Fibroblast of lung (primary cell): ENCODE results near the gene H1-8. TPM values are rescaled to one million over a fixed set of nuclear protein-coding genes. Genes with fewer than 3 reads are reported as not detected.

ENCODE experiments used
- DNase-seq, 2 donors: peaks; one replicate each; pipeline versions ENCODE4 v3.0.0 to v3.0.0-alpha.2; 2010; ENCODE audit warnings: low read depth in 2 of 2
- H2AFZ ChIP-seq: 2 replicates; pipeline ENCODE4 v1.5.1; 2012; ENCODE audit warnings: low read length, control low read depth, inconsistent platforms
- H3K27ac ChIP-seq: 2 replicates; pipeline ENCODE4 v1.5.1; 2011; ENCODE audit warnings: low read length, control low read depth; ENCODE audit not compliant: insufficient read depth
- H3K27me3 ChIP-seq: 2 replicates; pipeline ENCODE4 v1.5.1; 2011; ENCODE audit warnings: mild to moderate bottlenecking, low read length; ENCODE audit not compliant: control insufficient read depth, insufficient read depth
- H3K36me3 ChIP-seq: 2 replicates; pipeline ENCODE4 v1.5.1; 2011; ENCODE audit warnings: low read length; ENCODE audit not compliant: control insufficient read depth, insufficient read depth
- H3K4me1 ChIP-seq: 2 replicates; pipeline ENCODE4 v1.5.1; 2011; ENCODE audit warnings: low read length; ENCODE audit not compliant: control insufficient read depth, insufficient read depth; ENCODE audit errors: extremely low read depth
- H3K4me2 ChIP-seq: 2 replicates; pipeline ENCODE4 v1.5.1; 2011; ENCODE audit warnings: low read length, control low read depth; ENCODE audit not compliant: insufficient read depth; ENCODE audit errors: extremely low read depth
- H3K4me3 ChIP-seq, 4 experiments: fragments of 200-600 bp in 1 of 4; sonication (generic) in 1 of 4; replicated peaks in 1 of 4; 2 replicates each; pipeline ENCODE4 v1.5.1; 2011 to 2016; ENCODE audit warnings: low read length in 4 of 4, low read depth in 3 of 4, mild to moderate bottlenecking in 3 of 4, control low read depth in 2 of 4, inconsistent platforms in 1 of 4, mixed read lengths in 1 of 4; ENCODE audit not compliant: insufficient read depth in 1 of 4; ENCODE audit errors: control extremely low read depth in 1 of 4
- H3K79me2 ChIP-seq: 2 replicates; pipeline ENCODE4 v1.5.1; 2012; ENCODE audit warnings: mild to moderate bottlenecking, low read length, inconsistent platforms; ENCODE audit not compliant: control insufficient read depth, insufficient read depth
- H3K9ac ChIP-seq: 2 replicates; pipeline ENCODE4 v1.5.1; 2011; ENCODE audit warnings: mild to moderate bottlenecking, low read length, control low read depth; ENCODE audit not compliant: insufficient read depth
- H3K9me3 ChIP-seq: 2 replicates; pipeline ENCODE4 v1.5.1; 2012; ENCODE audit warnings: low read depth, low read length; ENCODE audit not compliant: control insufficient read depth, insufficient read depth
- H4K20me1 ChIP-seq: 2 replicates; pipeline ENCODE4 v1.5.1; 2011; ENCODE audit warnings: low read length; ENCODE audit not compliant: control insufficient read depth, insufficient read depth; ENCODE audit errors: extremely low read depth
- EZH2 ChIP-seq: IDR thresholded peaks from 2 replicates; pipeline ENCODE4 v1.5.1; 2012; ENCODE audit warnings: low read length, control low read depth, mild to moderate bottlenecking; ENCODE audit errors: missing control alignments
- polyA plus RNA-seq, 2 donors: library from polyadenylated mRNA; depleted of rRNA in 1 of 2; stranded (reverse) in 1 of 2; unstranded in 1 of 2; fragments of >200 nt; gene quantifications; 2 replicates each; pipeline ENCODE4 v1.2.1, GENCODE V29; 2011 to 2012; ENCODE audit warnings: missing spikeins in 1 of 2
- total RNA-seq: library from RNA; depleted of rRNA; stranded (reverse); fragments of >200 nt; gene quantifications from 2 replicates; pipeline ENCODE4 v1.2.1, GENCODE V29; 2014
- TF ChIP-seq, protein P1 (sequence below), 2 donors: IDR thresholded peaks in 1 of 2; conservative IDR thresholded peaks in 1 of 2; 1 replicate in 1 of 2; 2 replicates in 1 of 2; pipeline ENCODE4 v1.5.1; 2011 to 2012; ENCODE audit warnings: low read length in 2 of 2, control low read depth in 1 of 2, inconsistent platforms in 1 of 2, low read depth in 1 of 2, mild to moderate bottlenecking in 1 of 2

The H1-8 gene
- total and polyA plus RNA-seq, 2 donors (not counting 1 experiment from before 2014, with no cell fraction given), result not detected

DNA sequence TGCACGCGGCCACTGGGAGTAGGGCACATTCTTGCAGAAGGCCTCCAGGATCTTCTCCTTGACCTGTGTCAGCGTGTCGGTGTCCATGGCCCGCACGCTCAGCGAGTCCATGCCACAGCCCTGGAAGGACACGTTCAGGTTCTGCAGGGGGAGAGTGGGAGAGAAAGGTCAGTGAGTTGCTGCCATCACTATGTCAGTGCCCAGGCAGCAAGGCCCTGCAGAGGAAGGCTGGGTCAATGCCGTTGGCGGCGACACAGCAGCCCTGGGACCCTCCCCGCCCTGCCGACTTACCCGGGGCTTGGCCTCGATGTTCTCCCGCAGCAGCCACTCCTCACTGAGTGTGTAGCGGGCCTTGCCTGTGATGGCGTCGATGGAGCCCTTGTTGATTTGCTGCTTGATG lies 19.8 kb downstream of the H1-8 start:
- no peak for DNase-seq
- Histone ChIP-seq H3K36me3 (peaks cover 36% of the 10 kb centered on the region), H3K27me3 (no peaks in the 10 kb centered on the region), H2AFZ (no peak overlapping the region), H3K4me2 (no peak overlapping the region), H3K27ac (no peak overlapping the region), H3K9ac (no peak overlapping the region), H3K79me2 (peaks cover 9% of the 10 kb centered on the region), H4K20me1 (no peaks in the 10 kb centered on the region), H3K4me1 (peaks cover 39% of the 10 kb centered on the region), H3K9me3 (no peaks in the 10 kb centered on the region), H3K4me3 (no peak overlapping the region)
- TF ChIP-seq EZH2, result no peak
- TF ChIP-seq, protein P1, sequence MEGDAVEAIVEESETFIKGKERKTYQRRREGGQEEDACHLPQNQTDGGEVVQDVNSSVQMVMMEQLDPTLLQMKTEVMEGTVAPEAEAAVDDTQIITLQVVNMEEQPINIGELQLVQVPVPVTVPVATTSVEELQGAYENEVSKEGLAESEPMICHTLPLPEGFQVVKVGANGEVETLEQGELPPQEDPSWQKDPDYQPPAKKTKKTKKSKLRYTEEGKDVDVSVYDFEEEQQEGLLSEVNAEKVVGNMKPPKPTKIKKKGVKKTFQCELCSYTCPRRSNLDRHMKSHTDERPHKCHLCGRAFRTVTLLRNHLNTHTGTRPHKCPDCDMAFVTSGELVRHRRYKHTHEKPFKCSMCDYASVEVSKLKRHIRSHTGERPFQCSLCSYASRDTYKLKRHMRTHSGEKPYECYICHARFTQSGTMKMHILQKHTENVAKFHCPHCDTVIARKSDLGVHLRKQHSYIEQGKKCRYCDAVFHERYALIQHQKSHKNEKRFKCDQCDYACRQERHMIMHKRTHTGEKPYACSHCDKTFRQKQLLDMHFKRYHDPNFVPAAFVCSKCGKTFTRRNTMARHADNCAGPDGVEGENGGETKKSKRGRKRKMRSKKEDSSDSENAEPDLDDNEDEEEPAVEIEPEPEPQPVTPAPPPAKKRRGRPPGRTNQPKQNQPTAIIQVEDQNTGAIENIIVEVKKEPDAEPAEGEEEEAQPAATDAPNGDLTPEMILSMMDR (conservative IDR thresholded peaks at IDR 0.05 in 1 of 2, IDR thresholded peaks at IDR 0.05 in 1 of 2; ENCODE audit: low read depth in 1 of 2, low read length in 2 of 2), result no peak

GRCh38 chr3:129563332-129563731 lies 20.4 kb downstream of the H1-8 start:
- Histone ChIP-seq H3K79me2 (peaks cover 9% of the 10 kb centered on the region), H3K4me1 (peaks cover 34% of the 10 kb centered on the region), H4K20me1 (no peaks in the 10 kb centered on the region), H3K27ac (no peak overlapping the region), H3K4me2 (no peak overlapping the region), H3K27me3 (no peaks in the 10 kb centered on the region), H3K4me3 (no peak overlapping the region), H3K36me3 (peaks cover 36% of the 10 kb centered on the region), H2AFZ (no peak overlapping the region), H3K9ac (no peak overlapping the region), H3K9me3 (no peaks in the 10 kb centered on the region)
- no peak for DNase-seq
- TF ChIP-seq, protein P1 (conservative IDR thresholded peaks at IDR 0.05 in 1 of 2, IDR thresholded peaks at IDR 0.05 in 1 of 2; ENCODE audit: low read depth in 1 of 2, low read length in 2 of 2), result no peak
- no peak for TF ChIP-seq EZH2

DNA sequence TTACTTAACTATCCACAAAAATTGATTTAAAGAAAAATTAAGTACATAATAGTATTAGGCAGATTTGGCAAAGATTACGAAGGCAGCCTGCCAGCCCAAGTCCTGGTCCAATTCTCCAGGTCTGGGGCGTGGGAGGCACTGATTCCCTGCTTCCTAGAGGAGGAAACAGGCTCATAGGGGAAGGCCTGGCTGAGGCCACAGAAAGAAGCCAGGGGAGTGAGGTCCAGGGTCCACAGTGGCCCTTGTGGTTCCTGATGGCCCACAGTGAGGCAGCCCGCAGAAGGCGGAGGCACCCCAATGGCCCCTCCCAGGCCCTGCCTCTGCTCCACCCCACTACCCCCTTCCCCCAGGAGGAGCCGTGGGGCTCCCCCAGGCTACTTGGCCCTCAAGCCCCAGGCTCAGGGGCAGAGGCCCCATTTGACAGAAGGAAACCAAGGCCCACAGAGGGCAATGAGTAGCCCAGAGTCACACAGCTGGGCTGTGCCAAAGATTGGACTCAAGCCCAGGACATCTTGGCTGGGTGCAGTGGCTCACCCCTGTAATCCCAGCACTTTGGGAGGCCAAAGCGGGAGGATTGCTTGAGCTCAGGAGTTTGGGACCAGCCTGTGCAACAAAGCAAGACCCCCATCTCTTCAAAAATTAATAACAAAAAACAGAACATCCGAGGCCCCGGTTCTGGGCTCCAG lies 21.0 kb downstream of the H1-8 start:
- H3K27ac ChIP-seq, result no peak overlapping the region

More for the DNA sequence above, 21.0 kb downstream of the H1-8 start:
- no peak overlapping the region for H3K4me3 ChIP-seq
- H3K9me3 ChIP-seq, result no peaks in the 10 kb centered on the region
- no peak for TF ChIP-seq EZH2
- TF ChIP-seq, protein P1 (conservative IDR thresholded peaks at IDR 0.05 in 1 of 2, IDR thresholded peaks at IDR 0.05 in 1 of 2; ENCODE audit: low read depth in 1 of 2, low read length in 2 of 2), result no peak
- DNase-seq, result peak in 1 of 2 donors; percentile 46
- no peak overlapping the region for H2AFZ ChIP-seq
- no peak overlapping the region for H3K4me2 ChIP-seq
- no peaks in the 10 kb centered on the region for H3K27me3 ChIP-seq
- H4K20me1 ChIP-seq, result no peaks in the 10 kb centered on the region
- H3K9ac ChIP-seq, result no peak overlapping the region
- peaks cover 35% of the 10 kb centered on the region for H3K36me3 ChIP-seq
- H3K4me1 ChIP-seq, result peaks cover 29% of the 10 kb centered on the region
- peaks cover 9% of the 10 kb centered on the region for H3K79me2 ChIP-seq
